Neural cell (in vitro differentiated cells): ENCODE results near the gene ANTXR1.

Experiments used
- CTCF ChIP-seq: fragments of 450-650 bp; IDR thresholded peaks from 2 replicates; pipeline ENCODE4 v1.5.1; 2014; ENCODE audit warnings: antibody characterized with exemption, mild to moderate bottlenecking, moderate library complexity; ENCODE audit not compliant: poor library complexity, severe bottlenecking
- EP300 ChIP-seq: fragments of 450-650 bp; conservative IDR thresholded peaks from 2 replicates; pipeline ENCODE4 v1.6.1; 2014; ENCODE audit warnings: antibody characterized with exemption, mild to moderate bottlenecking, moderate library complexity; ENCODE audit not compliant: poor library complexity, severe bottlenecking
- EZH2 ChIP-seq: fragments of 200-600, 300-800 bp; shearing (Covaris generic), sonication (generic); IDR thresholded peaks from 2 replicates; pipeline ENCODE4 v1.6.1; 2014; ENCODE audit warnings: antibody characterized with exemption, low read length, borderline replicate concordance, mild to moderate bottlenecking; ENCODE audit not compliant: insufficient read depth, poor library complexity, severe bottlenecking
- MXI1 ChIP-seq: fragments of 450-650 bp; conservative IDR thresholded peaks from 2 replicates; pipeline ENCODE4 v1.6.1; 2014; ENCODE audit warnings: antibody characterized with exemption, mild to moderate bottlenecking; ENCODE audit not compliant: poor library complexity, severe bottlenecking
- POLR2AphosphoS5 ChIP-seq: IDR thresholded peaks from 2 replicates; pipeline ENCODE4 v1.6.1; 2012
- RAD21 ChIP-seq: fragments of 450-650 bp; conservative IDR thresholded peaks from 2 replicates; pipeline ENCODE4 v1.6.1; 2014; ENCODE audit warnings: antibody characterized with exemption, mild to moderate bottlenecking, moderate library complexity
- REST ChIP-seq: IDR thresholded peaks from 2 replicates; pipeline ENCODE4 v1.6.1; 2012; ENCODE audit warnings: borderline replicate concordance
- SMC3 ChIP-seq: fragments of 450-650 bp; conservative IDR thresholded peaks from 2 replicates; pipeline ENCODE4 v1.6.1; 2014; ENCODE audit warnings: antibody characterized with exemption, mild to moderate bottlenecking, moderate library complexity; ENCODE audit not compliant: poor library complexity
- TAF1 ChIP-seq: IDR thresholded peaks from 2 replicates; pipeline ENCODE4 v1.6.1; 2012; ENCODE audit warnings: low read depth

GRCh38 chr2:69211048-69211447, 198.1 kb downstream of the ANTXR1 start:
- TF ChIP-seq CTCF (no peak), MXI1 (no peak), POLR2AphosphoS5 (no peak), TAF1 (no peak), RAD21 (no peak), REST (no peak), EZH2 (no peak), EP300 (no peak), SMC3 (no peak)
